A549 (cell line): ENCODE data around the gene PLD5. TPM values are rescaled to one million over a fixed set of nuclear protein-coding genes. Genes with fewer than 3 reads are reported as not detected.
"Not testable (repeated sequence)": the region's sequence is repeated elsewhere in the genome, so short reads cannot be mapped to it uniquely, and the experiment has no call there.

Experiments used
- ATAC-seq, 2 experiments: fragments of 200-7000 bp in 1 of 2; fragments of >200 bp in 1 of 2; cut with Nextera tagmentation in 1 of 2; cut with Tn5 transposase in 1 of 2; 3 replicates each; pipeline versions ENCODE4 v1.8.0 to v1.9.1; 2018 to 2020; ENCODE audit warnings: mild to moderate bottlenecking in 1 of 2, moderate library complexity in 1 of 2
- CTCF ChIA-PET: fragments of 300-600 bp; sonication (Branson Sonifier 250); formaldehyde crosslinking; extraction: SDS; loops from one replicate; lab custom pipeline; 2021; ENCODE audit warnings: antibody characterized with exemption, inconsistent platforms; lab: Yijun Ruan, JAX
- POLR2A ChIA-PET: fragments of 350-600 bp; formaldehyde crosslinking; extraction: SDS; loops from one replicate; lab custom pipeline; 2021; ENCODE audit warnings: antibody characterized with exemption, inconsistent platforms; lab: Yijun Ruan, JAX
- DNase-seq, 2 experiments: peaks; one replicate each; pipeline versions ENCODE4 v3.0.0 to v3.0.0-alpha.2; 2011 to 2016; ENCODE audit warnings: low read depth in 1 of 2, low spot score in 1 of 2
- FAIRE-seq: peaks from 2 replicates; lab custom pipeline; 2011; peaks lifted over from hg19 to GRCh38; lab: Jason Lieb, UNC
- H3K27ac ChIP-seq, 2 experiments: fragments of >200 bp; sonication (Bioruptor Twin); formaldehyde crosslinking; 3 replicates each; pipeline ENCODE4 v1.5.1; 2016 to 2017
- H3K4me1 ChIP-seq: fragments of >200 bp; sonication (Bioruptor Twin); formaldehyde crosslinking; 3 replicates; pipeline ENCODE4 v1.6.1; 2016
- H3K4me2 ChIP-seq: fragments of >200 bp; sonication (Bioruptor Twin); formaldehyde crosslinking; 3 replicates; pipeline ENCODE4 v1.6.1; 2016
- H3K4me3 ChIP-seq: fragments of >200 bp; sonication (Bioruptor Twin); formaldehyde crosslinking; 3 replicates; pipeline ENCODE4 v1.5.1; 2016
- H3K9me3 ChIP-seq: fragments of >200 bp; sonication (Bioruptor Twin); formaldehyde crosslinking; 3 replicates; pipeline ENCODE4 v1.6.1; 2016
- CBX2 ChIP-seq: fragments of 200-600 bp; sonication (generic); IDR thresholded peaks from 2 replicates; pipeline ENCODE4 v1.6.1; 2016; ENCODE audit warnings: low read depth, mild to moderate bottlenecking, borderline replicate concordance
- EHF ChIP-seq: fragments of 250-450 bp; sonication (Bioruptor Pico); IDR thresholded peaks from 2 replicates; pipeline ENCODE4 v1.5.0; 2020; ENCODE audit warnings: mild to moderate bottlenecking
- EP300 ChIP-seq, 2 experiments: fragments of >200 bp; sonication (Bioruptor Twin); formaldehyde crosslinking; IDR thresholded peaks; 2 replicates in 1 of 2; 3 replicates in 1 of 2; pipeline ENCODE4 v1.6.1; 2016 to 2017
- FOSL2 ChIP-seq, 2 experiments: fragments of 450-650 bp in 1 of 2; fragments of >200 bp in 1 of 2; sonication (Bioruptor Twin) in 1 of 2; formaldehyde crosslinking; IDR thresholded peaks; 2 replicates each; pipeline versions ENCODE4 v1.5.0 to v1.6.1; 2016 to 2020; ENCODE audit warnings: mild to moderate bottlenecking in 1 of 2, moderate library complexity in 1 of 2
- HDAC2 ChIP-seq: fragments of 200-600 bp; sonication (generic); IDR thresholded peaks from 2 replicates; pipeline ENCODE4 v1.6.1; 2016
- HOXB13 ChIP-seq: fragments of 250-450 bp; sonication (Bioruptor Pico); IDR thresholded peaks from 2 replicates; pipeline ENCODE4 v1.5.0; 2020; ENCODE audit warnings: low read depth, mild to moderate bottlenecking, moderate library complexity
- JUNB ChIP-seq: fragments of >200 bp; sonication (Bioruptor Twin); formaldehyde crosslinking; IDR thresholded peaks from 2 replicates; pipeline ENCODE4 v1.6.1; 2016
- KDM5A ChIP-seq: fragments of 200-600 bp; sonication (generic); IDR thresholded peaks from 2 replicates; pipeline ENCODE4 v1.6.1; 2016; ENCODE audit warnings: antibody characterized with exemption, mild to moderate bottlenecking
- MAFK ChIP-seq: fragments of 450-650 bp; IDR thresholded peaks from 2 replicates; pipeline ENCODE4 v1.6.1; 2014; ENCODE audit not compliant: partially characterized antibody
- NPAS2 ChIP-seq: fragments of 250-450 bp; sonication (Bioruptor Pico); IDR thresholded peaks from 2 replicates; pipeline ENCODE4 v1.8.0; 2022; ENCODE audit warnings: mild to moderate bottlenecking, moderate library complexity, borderline replicate concordance
- PHF8 ChIP-seq: fragments of 200-600 bp; sonication (generic); IDR thresholded peaks from 2 replicates; pipeline ENCODE4 v1.6.1; 2016; ENCODE audit warnings: low read depth, mild to moderate bottlenecking, antibody characterized with exemption, moderate library complexity, borderline replicate concordance
- RARB ChIP-seq: fragments of 250-450 bp; sonication (Bioruptor Pico); IDR thresholded peaks from 2 replicates; pipeline ENCODE4 v1.8.0; 2021; ENCODE audit warnings: mild to moderate bottlenecking, moderate library complexity
- SREBF2 ChIP-seq: fragments of 450-650 bp; IDR thresholded peaks from 2 replicates; pipeline ENCODE4 v1.6.1; 2014; ENCODE audit warnings: mild to moderate bottlenecking, moderate library complexity
- WGBS: methylation state at CpG from one replicate; pipeline ENCODE4 v1.1.6; 2017; ENCODE audit errors: missing lambda C conversion rate; 5-methylcytosine and 5-hydroxymethylcytosine counted together
- polyA plus RNA-seq, 4 experiments: library from polyadenylated mRNA; depleted of rRNA in 3 of 4; stranded (reverse); fragments of >200 nt; fragmentation: RNase III in 1 of 4; extraction: RNeasy Plus Mini Kit Qiagen cat#74134 plus additional on column Dnase treatment in 1 of 4; gene quantifications; 2 replicates in 3 of 4; 3 replicates in 1 of 4; pipeline ENCODE4 v1.2.3, GENCODE V29; 2011 to 2017
- TF ChIP-seq, protein P1 (sequence below): fragments of >200 bp; sonication (Bioruptor Twin); formaldehyde crosslinking; IDR thresholded peaks from 2 replicates; pipeline ENCODE4 v1.6.1; 2016

Gene PLD5
- polyA plus RNA-seq, 2 of the 4 experiments (the other 2 are of a cell fraction), result 1.5 to 1.7 TPM

DNA sequence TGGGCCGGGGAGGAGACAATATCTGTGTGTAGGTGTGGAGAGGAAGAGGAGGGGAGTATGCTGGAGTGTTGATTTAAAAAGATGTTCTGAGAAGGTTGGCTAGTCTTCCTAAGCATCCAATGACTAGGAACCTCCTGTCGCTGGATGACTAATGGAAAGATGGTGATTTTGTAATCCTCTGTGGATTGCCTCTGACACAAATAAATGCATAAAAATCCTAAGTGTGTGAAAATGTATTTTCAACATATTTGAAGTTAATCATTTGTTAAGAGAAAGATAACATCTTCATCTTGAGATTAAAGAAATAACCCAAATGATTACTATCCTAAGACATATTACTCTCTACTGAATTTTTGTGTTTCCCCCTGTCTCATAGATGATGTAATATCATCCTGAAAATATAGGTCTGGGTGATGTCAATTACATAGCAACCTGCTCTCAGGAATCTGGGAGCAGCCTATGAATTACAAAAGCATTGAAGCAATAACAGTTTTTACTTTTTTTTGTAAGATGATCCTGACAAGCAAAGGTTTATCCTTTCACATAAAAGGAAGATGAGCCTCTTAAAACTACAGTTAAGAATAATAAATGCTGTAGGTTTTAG lies 305.1 kb downstream of the PLD5 start (continued):
- TF ChIP-seq PHF8, result no peak
- no peak; the same call in 1 of the 2 replicates for TF ChIP-seq FOSL2 (IDR thresholded peaks at IDR 0.05)
- TF ChIP-seq FOSL2 (CRISPR knock-in tag; IDR thresholded peaks at IDR 0.05), result peak; percentile 65
- no peak for TF ChIP-seq HOXB13
- no peak for TF ChIP-seq EHF
- peak; percentile 53 to 62; a peak in 4 of 5 replicates for TF ChIP-seq EP300 (IDR thresholded peaks at IDR 0.05)
- peak; percentile 73 for TF ChIP-seq JUNB
- TF ChIP-seq, all 56 proteins: peak for 8

DNA sequence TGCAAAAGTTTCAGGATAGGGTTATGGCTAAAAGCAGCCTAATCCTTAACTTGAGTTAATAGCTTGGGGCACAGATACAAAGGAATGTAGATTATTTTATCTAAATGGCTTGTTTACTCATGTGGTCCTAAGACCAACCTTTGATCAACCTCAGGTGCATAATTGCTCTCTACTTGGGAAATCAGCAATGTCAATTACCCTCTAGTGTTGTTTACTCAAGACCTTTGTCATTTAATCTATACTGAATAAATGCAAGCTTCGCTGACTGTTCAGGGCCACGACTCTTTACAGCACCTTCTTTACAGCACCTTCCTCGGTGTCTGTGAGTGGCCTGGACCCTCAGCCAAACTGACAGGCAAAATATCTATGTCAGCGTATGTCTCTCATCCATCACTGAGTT lies 308.1 kb downstream of the PLD5 start:
- WGBS, result 60% methylated on average over 4 of the region's 4 CpGs
- Histone ChIP-seq H3K4me3 (no peak overlapping the region), H3K4me2 (no peak overlapping the region), H3K4me1 (peaks cover 39% of the 10 kb centered on the region), H3K9me3 (peaks cover 7% of the 10 kb centered on the region; the same call in 2 of the 3 replicates), H3K27ac (no peak overlapping the region; a peak in 1 of 6 replicates)
- TF ChIP-seq RARB (CRISPR knock-in tag), result no peak
- peak; percentile 17 for TF ChIP-seq MAFK
- no peak for DNase-seq
- ChIA-PET POLR2A (no interaction called here), CTCF (no interaction called here)
- no peak for ATAC-seq
- no peak for FAIRE-seq

DNA sequence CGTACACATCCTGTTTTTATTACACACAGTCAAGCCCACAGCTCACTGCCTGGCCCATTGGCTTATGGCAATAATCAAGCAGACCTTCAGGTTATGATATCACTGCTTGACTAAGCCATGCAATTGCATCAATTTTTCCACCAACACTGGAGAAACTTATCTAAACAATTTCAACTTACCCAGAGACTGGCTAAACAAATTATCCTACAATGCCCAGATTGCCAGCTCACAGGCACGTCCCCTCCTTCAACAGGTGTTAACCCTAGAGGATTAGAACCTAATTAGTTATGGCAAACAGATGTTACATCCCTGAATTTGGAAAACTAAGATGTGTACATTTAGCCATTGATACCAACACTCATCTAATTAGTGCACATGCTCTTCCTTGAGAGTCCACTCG lies 310.0 kb downstream of the PLD5 start:
- 0 out of 6 replicates have a peak overlapping the region, but pooled peaks of 1 of the 2 experiments have one; percentile 7 for H3K27ac ChIP-seq
- POLR2A ChIA-PET, result not testable (repeated sequence)

DNA sequence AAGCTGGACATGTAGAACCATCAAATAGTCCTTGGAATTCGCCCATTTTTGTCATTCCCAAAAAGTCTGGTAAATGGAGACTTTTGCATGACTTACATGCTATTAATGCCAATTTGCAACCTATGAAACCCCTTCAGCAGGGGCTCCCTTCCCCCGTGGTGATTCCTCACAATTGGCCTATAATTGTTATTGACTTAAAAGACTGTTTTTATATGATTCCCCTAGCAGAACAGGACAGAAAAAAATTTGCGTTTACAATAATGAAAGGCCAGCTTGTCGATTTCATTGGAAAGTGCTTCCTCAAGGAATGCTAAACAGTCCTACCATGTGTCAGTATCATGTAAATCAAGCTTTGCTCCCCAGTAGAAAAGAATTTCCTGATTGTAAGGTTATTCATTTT lies 311.5 kb downstream of the PLD5 start:
- FAIRE-seq, H3K4me3 ChIP-seq, POLR2A ChIA-PET, DNase-seq, H3K27ac ChIP-seq, ATAC-seq, H3K9me3 ChIP-seq, H3K4me2 ChIP-seq: not testable (repeated sequence)
- CTCF ChIA-PET, result interaction anchor here (2.0 kb wide), 1 partner anchor 7 kb away, joined by 4 read pairs; no protein-coding TSS in a partner anchor
- 62% methylated on average over 4 of the region's 4 CpGs for WGBS
- peaks cover 13% of the 10 kb centered on the region for H3K4me1 ChIP-seq

More for the DNA sequence above, 310.0 kb downstream of the PLD5 start:
- H3K9me3 ChIP-seq, H3K4me2 ChIP-seq, FAIRE-seq, ATAC-seq, DNase-seq, H3K4me3 ChIP-seq: not testable (repeated sequence)
- 93% methylated on average over 3 of the region's 3 CpGs for WGBS
- peaks cover 28% of the 10 kb centered on the region for H3K4me1 ChIP-seq
- CTCF ChIA-PET, result interaction anchor here (0.7 kb wide), 1 partner anchor 73 kb away, joined by 3 read pairs; no protein-coding TSS in a partner anchor

DNA sequence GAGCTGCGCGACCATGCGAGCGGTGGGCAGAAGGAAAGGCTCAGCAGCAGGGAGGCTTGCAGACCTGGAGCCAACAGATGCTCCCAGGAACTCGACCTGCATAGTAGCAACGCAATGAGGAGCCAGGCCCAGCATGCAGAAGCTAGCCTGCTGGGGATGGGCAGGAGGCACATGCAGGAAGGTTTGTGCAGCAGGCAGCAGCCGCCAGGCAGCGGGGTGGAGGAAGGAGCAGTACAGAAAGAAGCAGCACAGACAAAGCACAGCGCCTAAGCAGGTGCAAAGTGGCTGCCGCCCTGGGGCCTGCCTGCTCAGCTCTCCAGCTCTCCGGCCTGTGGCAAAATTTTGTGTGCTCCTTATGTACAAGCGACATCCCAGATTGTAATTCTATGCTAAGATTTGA lies 312.1 kb downstream of the PLD5 start:
- Histone ChIP-seq H3K27ac (peak overlapping the region in 1 of 2 experiments; percentile 61; a peak in 2 of 6 replicates), H3K4me1 (peaks cover 13% of the 10 kb centered on the region), H3K4me2 (no peak overlapping the region), H3K4me3 (no peak overlapping the region), H3K9me3 (peaks cover 7% of the 10 kb centered on the region; the same call in 2 of the 3 replicates)
- FAIRE-seq (no peak), ATAC-seq (no peak), DNase-seq (no peak)
- TF ChIP-seq KDM5A (no peak), SREBF2 (no peak), CBX2 (no peak), HDAC2 (no peak), NPAS2 (CRISPR knock-in tag) (no peak)
- TF ChIP-seq, protein P1, sequence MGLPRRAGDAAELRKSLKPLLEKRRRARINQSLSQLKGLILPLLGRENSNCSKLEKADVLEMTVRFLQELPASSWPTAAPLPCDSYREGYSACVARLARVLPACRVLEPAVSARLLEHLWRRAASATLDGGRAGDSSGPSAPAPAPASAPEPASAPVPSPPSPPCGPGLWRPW, result no peak
- 92% methylated on average over 11 of the region's 12 CpGs for WGBS
- ChIA-PET CTCF (interaction anchor here (2.0 kb wide), 1 partner anchor 8 kb away, joined by 4 read pairs; no protein-coding TSS in a partner anchor), POLR2A (no interaction called here)
